GM19240 (cell line): ENCODE measurements around the gene RNU1-3.
"Not testable (repeated sequence)": the region's sequence is repeated elsewhere in the genome, so short reads cannot be mapped to it uniquely, and the experiment has no call there.

ENCODE experiments used
- DNase-seq: peaks from one replicate; pipeline ENCODE4 v3.0.0; 2011; ENCODE audit warnings: low spot score; ENCODE audit not compliant: insufficient read length

Gene RNU1-3

DNA sequence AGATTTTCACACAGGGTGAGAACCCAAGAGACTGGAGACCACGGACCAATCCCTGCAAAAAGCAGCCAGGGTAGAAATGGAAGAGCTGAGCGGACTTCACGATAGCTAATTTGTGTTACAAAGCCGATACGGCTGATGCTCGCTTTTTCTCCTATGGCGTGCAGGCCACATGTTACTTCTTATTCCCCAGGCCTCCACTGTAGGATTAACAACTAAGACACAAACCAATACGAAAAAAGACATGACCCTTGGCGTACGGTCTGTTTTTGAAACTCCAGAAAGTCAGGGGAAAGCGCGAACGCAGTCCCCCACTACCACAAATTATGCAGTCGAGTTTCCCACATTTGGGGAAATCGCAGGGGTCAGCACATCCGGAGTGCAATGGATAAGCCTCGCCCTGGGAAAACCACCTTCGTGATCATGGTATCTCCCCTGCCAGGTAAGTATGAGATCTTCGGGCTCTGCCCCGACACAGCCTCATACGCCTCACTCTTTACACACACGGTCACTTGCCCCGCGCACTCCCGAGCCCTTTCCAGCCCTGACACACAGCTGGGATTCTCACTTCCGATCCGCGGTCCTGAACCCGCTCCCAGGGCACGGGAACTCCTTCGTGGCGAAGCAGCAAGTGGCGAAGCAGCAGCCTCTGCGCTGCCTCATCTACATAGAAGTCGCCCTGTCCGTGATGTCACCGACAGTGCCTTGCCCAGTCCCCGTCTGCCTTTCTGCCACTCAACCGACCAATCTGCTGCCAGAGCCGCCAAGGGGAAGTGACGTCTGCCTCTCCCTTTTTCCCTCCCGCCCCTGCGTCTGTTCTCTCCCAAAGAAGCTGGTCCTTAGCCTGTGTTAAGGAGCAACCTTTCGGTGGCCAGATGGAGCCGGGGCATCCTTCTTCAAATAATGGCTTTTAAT, at the start of gene RNU1-3:
Gene RNU1-3 (minus strand): TSS at position 447 of the 912 bp plus-strand sequence.
- DNase-seq, result not testable (repeated sequence)

DNA sequence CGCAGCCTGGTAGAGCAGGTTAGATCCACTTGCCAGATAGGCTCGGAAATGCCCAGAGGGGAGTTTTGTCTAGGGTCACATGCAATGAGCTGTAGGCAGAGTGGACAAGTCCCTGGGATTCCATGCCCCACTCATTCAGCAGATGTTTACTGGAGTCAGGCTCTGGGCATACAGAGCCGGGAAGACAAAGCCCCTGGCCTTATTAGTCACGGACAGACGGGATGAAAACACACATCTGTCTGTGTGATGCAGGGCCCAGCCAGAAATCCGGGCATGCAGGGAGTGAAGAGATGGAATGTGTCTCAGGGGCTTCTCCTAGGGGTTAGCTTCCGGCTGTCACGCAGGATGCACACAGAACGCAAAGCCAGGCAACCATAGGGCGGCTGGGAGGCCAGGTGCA, 46.7 kb upstream of the RNU1-3 start:
- not testable (repeated sequence) for DNase-seq

DNA sequence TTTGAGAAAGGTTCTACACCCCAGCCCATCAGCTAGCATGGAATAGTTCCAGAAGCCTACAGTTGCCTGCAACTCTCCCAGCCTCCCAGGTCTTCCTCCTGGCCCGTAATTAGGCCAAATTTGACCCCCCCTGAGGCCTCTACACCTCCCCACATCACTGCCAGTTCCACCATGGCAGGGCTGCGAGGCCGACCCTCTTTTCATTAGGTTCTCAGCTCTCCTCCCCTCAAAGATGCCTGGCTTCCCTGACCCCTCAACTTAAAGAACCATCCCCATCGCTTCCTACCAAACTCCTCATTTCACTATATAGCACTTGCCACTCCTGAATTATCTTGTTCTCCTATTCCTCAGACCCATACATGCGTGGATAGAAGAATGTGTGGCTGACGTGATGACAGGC, 46.2 kb upstream of the RNU1-3 start:
- DNase-seq, result not testable (repeated sequence)

DNA sequence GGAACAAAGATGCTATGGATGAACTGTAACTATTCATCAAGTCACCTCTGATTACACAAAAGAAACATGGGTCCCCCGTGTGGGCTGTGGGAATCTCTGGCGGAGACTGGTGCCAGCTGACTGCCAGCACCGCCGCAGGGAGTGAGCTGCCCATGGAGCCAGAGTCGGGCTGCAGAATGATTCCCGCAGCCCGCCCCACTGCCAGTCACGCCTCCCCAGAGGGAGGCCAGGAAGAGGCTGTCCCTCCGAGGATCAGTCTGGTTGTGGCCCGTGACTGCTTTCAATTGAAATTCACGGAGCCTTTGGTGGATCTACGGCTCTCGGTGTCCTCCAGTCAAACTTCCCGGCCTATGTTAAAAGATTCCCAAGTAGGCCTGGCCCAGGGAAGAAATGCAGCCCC, 45.8 kb upstream of the RNU1-3 start:
- not testable (repeated sequence) for DNase-seq

DNA sequence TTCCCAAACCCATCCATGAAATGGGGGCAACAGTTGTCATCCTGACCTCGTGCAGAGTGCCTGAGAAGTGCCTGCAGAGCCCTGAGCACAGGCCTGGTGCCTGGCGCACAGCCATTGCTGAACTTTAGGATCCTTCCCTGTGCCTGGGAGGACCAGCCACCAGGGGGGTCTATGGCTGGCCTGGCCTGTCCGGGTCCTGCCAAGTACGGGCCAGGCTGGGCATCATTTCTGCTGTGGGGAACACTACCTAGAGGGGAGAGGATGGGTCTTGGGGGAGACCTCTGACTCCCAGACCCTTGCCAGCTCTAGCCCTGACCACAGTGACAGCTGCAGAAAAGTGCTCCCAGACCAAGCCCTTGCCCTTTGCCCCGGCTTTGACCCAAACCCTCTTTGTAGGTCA, 45.4 kb upstream of the RNU1-3 start:
- DNase-seq, result not testable (repeated sequence)

DNA sequence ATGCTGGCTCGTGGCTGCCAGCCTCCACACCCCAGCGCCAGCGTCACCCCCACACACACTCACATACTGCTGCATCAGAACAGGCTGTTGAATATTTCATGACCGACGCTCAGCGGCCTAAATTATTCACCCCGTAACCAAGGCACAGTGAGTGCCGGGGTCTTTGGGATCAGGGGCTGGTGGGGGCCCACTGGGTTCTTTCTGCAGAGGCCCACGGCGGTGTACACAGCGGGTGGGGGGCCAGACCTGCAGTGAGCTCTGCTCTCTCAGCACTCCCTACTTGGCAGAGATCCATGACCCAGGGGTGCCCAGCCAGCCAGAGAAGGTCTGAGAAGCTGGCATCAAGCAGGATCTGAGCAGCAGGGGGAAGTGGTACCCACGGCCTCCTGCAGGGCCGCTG, 43.9 kb upstream of the RNU1-3 start:
- DNase-seq, result not testable (repeated sequence)

DNA sequence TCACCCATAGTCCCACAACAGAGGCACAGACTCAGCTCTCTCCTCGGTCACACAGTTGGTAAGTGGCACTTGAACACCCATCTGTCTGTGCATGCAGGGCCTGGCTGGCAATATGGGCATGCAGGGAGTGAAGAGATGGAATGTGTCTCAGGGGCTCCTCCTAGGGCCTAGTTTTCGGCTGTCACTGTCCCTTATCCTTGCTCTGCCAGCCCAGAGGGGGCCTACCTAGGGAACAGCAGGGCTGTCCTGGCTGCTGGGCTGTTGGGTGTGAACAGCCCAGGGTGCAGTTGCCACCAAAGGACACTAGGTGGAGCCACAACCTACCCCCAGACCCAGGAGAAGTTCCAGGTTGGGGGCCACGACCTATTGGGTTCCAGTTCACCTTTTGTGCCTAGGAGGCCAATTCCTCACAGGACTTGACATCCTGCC, 42.9 kb upstream of the RNU1-3 start:
- DNase-seq, result not testable (repeated sequence)

DNA sequence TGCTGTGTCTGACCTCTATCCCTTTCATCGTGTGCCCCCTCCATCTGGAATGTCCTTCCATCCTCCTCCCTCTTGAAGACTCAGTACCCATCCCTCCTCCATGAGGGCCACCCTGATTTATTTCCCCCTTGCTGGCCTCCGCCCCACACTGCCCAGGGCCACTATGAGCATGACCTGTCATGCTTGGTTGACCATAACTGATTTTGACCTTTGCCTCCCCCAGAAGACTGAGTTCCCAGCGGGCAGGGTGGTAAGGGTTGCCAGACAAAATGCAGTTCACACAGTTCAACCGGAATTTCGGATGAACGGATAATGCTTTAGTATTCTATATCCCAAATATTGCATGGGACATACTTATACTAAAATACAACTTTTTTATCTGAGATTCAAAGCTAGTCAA, 42.0 kb upstream of the RNU1-3 start:
- not testable (repeated sequence) for DNase-seq

DNA sequence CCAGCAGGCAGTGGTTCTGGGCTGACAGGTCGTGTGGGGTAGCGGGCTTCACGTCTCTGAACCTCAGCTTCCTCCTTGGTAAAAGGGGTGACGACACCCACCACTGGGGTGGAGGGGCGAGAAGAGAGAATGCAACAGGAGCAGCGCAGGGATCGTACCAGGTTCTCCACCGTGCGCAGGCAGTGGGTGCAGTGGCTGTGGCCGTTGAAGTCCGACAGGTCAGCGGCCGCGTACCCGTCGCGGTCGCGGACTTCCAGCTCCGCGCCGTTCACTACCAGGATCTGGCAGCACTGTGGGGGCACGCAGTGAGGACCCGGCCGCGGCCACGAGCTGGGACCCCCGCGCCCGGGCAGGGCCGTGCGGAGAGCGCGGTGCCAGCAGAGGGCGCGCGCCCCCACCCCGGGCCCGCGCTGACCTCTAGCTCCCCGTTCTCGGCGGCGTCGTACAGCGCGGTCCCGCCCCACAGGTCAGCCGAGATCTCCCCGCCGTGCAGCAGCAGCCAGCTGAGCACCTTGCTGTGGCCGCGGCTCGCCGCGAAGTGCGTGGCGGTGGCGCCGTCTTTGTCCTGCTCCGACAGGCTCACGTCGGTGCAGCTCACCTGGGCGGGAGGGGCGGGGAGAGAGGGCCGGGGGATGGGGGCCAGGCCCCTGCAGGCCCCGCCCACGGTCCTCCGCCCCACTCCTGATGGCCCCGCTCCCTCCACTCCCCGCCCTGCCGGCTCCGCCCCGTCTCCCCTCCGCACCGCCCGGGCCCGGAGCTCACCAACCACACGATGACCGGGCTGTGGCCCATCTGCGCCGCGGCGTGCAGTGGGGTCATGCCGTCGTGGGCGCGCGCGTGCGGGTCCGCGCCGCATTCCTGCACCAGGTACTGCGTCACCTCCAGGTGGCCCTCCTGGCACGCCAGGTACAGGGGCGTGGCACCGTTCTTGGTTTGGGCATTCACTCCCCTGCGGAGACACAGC, 40.7 kb upstream of the RNU1-3 start:
- DNase-seq, result not testable (repeated sequence)

DNA sequence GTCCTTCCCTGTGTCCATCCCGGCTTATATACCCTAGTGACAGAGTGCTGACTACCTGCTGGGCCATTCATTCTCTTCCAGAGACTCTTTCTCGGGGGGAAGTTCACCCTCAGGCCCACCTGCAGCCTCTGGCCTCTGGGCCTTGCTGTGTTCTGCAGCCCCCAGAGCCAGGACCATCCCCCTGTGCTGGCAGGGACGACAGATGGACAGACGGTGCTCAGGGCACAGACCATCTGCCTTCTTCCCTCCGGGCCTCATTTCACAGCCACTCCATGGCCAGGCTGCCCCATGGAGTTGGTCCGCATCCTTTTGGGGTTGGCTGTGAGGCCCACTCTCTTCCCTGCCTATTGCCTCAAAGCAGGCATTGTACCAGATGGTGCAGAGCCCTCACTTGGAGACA, 39.6 kb upstream of the RNU1-3 start:
- DNase-seq, result not testable (repeated sequence)

DNA sequence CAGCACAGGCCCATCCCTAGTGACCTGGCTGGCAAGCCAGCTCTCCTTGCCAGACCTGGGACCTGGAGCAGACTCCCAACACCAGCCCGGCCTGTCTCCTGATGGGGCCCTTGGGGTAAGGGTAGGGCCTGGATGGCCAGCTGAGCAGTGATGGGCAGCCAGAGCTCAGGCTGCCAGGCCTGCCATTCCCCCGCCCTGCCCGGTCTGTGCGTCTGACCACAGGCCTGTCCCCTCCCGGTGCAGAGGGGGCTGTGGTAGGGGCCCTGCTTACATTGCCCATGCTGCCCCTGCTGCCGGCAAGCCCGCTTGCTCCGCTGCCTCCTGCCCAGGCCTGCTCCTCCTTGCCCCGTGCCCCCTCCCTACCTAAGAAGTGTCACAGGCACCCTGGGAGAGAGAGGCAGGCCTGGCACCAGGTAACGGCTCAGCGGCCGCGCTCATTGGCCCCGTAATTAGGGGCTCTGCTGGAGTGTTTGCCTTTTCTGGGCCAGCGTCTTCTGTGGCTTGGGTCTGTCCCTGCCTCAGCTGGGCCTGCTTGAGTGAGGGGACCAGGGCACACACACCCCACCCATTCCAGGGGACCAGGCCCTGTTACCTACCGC, 37.9 kb upstream of the RNU1-3 start:
- DNase-seq, result not testable (repeated sequence)

DNA sequence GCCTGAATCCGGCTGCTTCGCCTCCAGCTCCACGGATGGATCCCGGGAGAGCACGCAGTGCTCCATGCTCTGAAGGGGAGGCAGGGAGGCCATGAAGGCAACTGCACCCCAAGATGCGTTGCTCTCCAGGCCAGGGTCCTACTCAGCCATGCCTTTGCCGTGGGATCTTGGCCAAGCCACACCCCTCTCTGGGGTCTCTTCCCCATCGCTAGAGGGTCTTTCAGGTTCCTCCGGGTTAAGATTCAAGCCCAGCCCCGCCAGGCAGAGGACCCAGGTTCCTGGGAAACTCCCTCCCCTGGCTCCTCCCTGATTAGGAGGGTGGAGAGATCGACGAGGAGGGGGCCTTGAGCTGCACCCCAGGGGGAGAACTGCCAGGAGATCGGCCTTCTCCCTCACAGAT, 37.3 kb upstream of the RNU1-3 start:
- DNase-seq, result not testable (repeated sequence)

DNA sequence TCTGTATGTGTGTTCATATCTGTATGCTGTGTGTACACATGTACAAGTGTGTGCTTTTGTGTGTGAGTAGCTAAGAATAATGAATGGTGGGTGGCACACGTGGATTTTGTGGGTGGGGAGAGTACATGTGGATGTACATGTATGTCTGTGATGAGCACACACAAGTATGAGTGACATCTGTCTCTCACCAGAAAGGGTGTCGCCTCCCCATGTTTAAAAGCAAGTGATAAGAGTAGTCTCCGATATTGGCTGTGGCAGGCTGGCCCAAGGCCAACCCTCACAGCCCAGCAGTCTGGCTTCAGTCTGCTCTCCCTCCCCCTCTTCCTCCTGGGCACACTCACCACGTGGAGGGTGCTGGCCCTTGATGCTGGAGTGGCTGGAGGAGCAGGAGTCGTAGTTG, 36.9 kb upstream of the RNU1-3 start:
- not testable (repeated sequence) for DNase-seq

DNA sequence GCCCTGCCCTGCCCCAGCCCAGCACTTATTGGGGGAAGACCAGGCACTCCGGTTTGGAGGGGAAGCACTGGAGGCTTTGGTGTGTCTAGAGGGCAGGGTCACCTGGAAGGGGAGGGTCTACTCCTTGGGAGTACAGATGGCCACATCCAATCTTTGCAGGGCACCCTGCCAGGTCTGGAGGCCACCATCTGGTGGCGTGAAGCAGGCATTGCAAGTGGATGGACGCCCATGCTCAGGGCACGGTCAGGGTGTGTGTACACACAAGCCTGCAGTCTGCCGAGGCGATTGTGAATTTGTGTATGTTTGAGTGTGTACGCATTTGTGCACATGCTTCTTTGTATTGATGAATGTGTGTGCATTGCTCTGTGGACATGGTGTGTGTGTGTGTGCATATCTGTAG, 36.4 kb upstream of the RNU1-3 start:
- not testable (repeated sequence) for DNase-seq

DNA sequence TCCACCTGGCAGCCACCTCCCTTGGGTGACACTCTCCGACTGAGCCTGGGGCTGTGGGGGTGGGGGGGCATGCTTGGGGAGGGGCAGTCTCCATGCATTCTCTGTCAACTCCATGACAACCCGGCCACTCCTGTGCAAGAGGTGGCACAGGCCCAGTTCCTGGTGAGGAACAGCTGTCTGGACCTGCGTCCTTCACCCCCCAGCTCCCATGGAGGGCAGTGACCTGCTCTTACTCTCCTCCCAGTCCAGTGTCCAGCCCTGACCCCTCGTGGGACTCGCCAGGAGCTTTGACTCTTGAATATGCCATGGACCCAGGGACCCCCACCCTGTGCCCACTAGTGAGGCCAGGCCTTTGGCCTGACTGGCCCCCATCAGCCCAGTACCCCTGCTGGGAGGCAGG, 35.5 kb upstream of the RNU1-3 start:
- not testable (repeated sequence) for DNase-seq

DNA sequence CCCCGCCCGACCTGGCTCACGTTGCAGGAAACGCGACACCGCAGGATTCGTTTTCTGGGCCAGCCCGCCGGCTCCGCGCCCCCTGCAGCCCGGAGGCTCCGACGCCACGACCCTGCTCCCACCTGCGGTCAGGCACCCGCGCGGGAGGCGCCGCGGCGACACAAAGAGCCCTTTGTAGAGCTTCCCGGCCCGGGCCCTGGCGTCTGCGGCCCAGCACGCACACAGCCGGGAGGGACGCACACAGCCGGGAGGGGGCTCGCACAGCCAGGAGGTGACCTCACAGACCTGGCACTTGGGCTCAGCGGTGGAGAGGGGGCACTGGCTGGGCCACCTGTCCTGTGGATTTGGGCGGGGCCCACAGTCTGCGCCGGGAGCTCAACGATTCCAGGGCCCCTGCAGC, 34.4 kb upstream of the RNU1-3 start:
- DNase-seq, result not testable (repeated sequence)

DNA sequence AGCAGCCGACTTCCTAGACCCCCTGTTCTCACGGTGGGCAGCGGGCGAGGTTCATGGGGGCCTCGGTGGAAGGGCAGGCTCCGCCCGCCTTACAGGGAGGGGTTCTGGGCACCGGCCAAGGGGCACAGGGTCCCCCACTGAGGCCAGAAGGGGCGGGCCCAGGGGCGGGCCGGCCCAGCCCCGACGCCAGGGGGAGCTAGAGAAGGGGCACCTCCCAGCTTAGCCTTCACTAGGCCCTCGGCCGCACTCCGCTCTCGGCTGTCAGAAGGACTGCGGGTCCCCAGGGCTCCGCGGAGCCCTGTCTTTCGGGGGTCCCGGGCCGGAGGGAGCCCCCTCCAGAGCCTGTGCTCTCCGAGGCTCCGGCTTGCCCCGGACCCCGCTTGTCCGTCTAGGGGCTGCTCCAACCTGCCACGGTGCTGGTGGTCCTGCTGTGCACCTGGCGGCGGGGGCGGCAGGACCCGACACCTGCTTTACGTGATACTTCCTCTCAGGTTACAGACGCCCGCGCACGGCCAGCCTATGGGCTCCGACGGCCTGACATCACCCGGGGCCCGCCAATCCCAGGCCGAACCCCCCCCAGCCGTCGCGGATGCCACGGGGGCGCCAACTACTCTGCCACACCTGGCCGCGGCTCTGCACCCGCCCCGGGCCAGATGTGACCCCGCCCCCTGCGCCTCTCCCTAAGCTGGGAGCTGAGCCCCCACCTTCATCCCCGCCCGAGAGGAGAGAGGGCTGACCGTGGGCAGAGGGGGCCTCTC, 33.6 kb upstream of the RNU1-3 start:
- not testable (repeated sequence) for DNase-seq

DNA sequence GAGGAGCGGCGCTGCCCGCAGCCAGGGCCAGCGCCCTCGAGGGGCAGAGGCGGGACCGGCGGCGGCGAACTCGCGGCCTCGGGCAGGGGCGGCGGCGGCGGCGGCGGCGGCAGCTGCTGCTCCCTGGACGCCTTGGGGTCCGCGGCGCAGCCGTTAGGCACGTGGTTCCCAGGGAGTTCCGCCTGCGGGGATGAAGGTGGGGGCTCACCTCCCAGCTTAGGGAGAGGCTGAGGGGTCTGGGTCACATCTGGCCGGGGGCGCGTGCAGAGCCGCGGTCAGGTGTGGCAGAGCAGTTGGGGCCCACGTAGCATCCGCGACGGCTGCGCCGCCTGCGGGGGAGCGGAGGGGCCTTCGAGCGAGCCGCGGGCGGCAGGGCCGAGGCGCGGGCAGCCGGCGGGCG, 32.7 kb upstream of the RNU1-3 start:
- not testable (repeated sequence) for DNase-seq

DNA sequence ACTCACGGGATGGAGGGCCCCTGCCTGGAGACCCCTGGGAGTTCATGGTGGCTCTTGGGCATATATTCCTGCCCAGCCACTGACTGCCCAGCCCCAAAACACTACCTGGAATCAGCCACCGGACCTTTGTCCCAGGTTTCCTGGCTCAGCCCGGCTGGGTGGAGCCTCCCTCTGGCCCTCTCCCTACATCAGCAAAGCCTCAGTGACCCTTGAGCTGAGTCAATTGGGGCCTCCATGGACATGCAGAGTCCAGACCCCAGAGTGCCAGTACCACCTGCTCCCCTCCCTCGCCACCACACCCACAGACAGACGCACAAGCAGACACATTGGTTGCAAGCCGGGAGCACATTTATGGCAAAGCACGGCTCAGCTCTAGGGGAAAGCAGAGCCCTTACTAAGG, 30.4 kb upstream of the RNU1-3 start:
- DNase-seq, result not testable (repeated sequence)

DNA sequence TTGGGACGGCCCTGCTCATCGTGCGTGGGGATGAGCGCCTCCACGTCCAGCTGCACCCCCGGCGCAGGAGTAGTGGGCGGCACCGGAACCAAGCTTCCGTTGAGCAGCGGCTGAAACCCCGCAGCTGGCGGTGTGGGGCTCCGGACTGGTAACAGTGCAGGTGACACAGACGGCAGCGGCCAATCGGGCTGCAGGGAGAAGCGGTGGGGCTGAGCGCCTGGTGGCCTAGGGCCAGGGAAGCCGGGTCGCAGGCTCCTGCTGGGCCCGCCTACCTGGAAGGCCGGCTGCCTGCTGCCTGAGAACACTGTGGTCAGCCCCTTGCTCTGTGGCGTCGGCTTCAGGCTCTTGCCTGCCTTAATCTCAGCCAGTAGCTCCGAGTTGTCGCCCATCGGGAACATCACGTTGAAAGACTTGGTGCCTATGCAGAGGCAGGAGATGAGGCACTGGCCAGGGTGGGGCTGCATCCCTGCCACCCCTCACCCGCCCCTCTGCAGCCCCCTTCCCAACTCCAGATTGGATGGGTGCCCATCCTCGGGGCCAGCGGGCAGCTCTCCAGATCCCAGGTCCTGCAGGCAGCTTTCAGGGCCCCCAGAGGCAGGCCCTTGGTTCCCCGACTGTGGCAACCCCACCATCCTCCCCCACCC, 29.9 kb upstream of the RNU1-3 start:
- DNase-seq, result not testable (repeated sequence)
